ENCODE measurements around the gene GON7.

- TF ChIP-seq, protein P1, sequence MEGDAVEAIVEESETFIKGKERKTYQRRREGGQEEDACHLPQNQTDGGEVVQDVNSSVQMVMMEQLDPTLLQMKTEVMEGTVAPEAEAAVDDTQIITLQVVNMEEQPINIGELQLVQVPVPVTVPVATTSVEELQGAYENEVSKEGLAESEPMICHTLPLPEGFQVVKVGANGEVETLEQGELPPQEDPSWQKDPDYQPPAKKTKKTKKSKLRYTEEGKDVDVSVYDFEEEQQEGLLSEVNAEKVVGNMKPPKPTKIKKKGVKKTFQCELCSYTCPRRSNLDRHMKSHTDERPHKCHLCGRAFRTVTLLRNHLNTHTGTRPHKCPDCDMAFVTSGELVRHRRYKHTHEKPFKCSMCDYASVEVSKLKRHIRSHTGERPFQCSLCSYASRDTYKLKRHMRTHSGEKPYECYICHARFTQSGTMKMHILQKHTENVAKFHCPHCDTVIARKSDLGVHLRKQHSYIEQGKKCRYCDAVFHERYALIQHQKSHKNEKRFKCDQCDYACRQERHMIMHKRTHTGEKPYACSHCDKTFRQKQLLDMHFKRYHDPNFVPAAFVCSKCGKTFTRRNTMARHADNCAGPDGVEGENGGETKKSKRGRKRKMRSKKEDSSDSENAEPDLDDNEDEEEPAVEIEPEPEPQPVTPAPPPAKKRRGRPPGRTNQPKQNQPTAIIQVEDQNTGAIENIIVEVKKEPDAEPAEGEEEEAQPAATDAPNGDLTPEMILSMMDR (IDR thresholded peaks at IDR 0.05 in 8 of 11, conservative IDR thresholded peaks at IDR 0.05 in 3 of 11): no peak
- TF ChIP-seq POLR2A (IDR thresholded peaks at IDR 0.05) (no peak), POLR2AphosphoS5 (IDR thresholded peaks at IDR 0.05) (no peak)
Observed at GRCh38 chr14:93175492-93175891, 31.4 kb downstream of the GON7 start.

Measured in spleen (tissue), 7 donors.